NCI-H1092 (cell line): ENCODE results near the gene CASQ2.

ENCODE experiments used
- DNase-seq: peaks from one replicate; lab custom pipeline; 2025; lab: John Stamatoyannopoulos, UW

CASQ2 gene

GRCh38 chr1:115768549-115768948 is at the start of gene CASQ2:
Gene CASQ2 (minus strand): TSS chr1:115768714. CDS start chr1:115768541, 173 bp downstream.
- no peak for DNase-seq

GRCh38 chr1:115815694-115816093 is 47.2 kb upstream of the CASQ2 start:
- DNase-seq, result no peak

- DNase-seq, result no peak
These were observed 46.3 kb upstream of the CASQ2 start for GRCh38 chr1:115814685-115815398.

- DNase-seq, result no peak
These were observed 45.2 kb upstream of the CASQ2 start for GRCh38 chr1:115813727-115814126.

GRCh38 chr1:115811140-115811828 is 42.8 kb upstream of the CASQ2 start:
- no peak for DNase-seq

- DNase-seq, result no peak
These were observed 42.1 kb upstream of the CASQ2 start for GRCh38 chr1:115810609-115811008.

- no peak for DNase-seq
These were observed 41.3 kb upstream of the CASQ2 start for GRCh38 chr1:115809847-115810246.

GRCh38 chr1:115809076-115809475 is 40.6 kb upstream of the CASQ2 start:
- no peak for DNase-seq

- DNase-seq, result peak; percentile 31
These were observed 39.2 kb upstream of the CASQ2 start for GRCh38 chr1:115807723-115808122.

- no peak for DNase-seq
These were observed 37.1 kb upstream of the CASQ2 start for GRCh38 chr1:115805597-115805996.

- DNase-seq, result no peak
These were observed 33.9 kb upstream of the CASQ2 start for GRCh38 chr1:115802416-115802815.

- no peak for DNase-seq
These were observed 29.0 kb upstream of the CASQ2 start for GRCh38 chr1:115797486-115797885.

GRCh38 chr1:115796897-115797296 is 28.4 kb upstream of the CASQ2 start:
- DNase-seq, result no peak

GRCh38 chr1:115796036-115796435 is 27.5 kb upstream of the CASQ2 start:
- no peak for DNase-seq

GRCh38 chr1:115794976-115795639 is 26.6 kb upstream of the CASQ2 start:
- DNase-seq, result no peak

- DNase-seq, result no peak
These were observed 24.6 kb upstream of the CASQ2 start for GRCh38 chr1:115793162-115793561.

GRCh38 chr1:115791816-115792215 is 23.3 kb upstream of the CASQ2 start:
- no peak for DNase-seq

GRCh38 chr1:115790846-115791245 is 22.3 kb upstream of the CASQ2 start:
- DNase-seq, result no peak

- no peak for DNase-seq
These were observed 21.8 kb upstream of the CASQ2 start for GRCh38 chr1:115790356-115790755.

GRCh38 chr1:115783311-115783710 is 14.8 kb upstream of the CASQ2 start:
- no peak for DNase-seq

- no peak for DNase-seq
These were observed 14.2 kb upstream of the CASQ2 start for GRCh38 chr1:115782571-115783281.

- no peak for DNase-seq
These were observed 13.3 kb upstream of the CASQ2 start for GRCh38 chr1:115781851-115782250.
